HPDE6-E6E7 (cell line): ENCODE results near the gene PTH2.
"Not testable (repeated sequence)": the region's sequence is repeated elsewhere in the genome, so short reads cannot be mapped to it uniquely, and the experiment has no call there.

Experiments used
- DNase-seq: peaks from one replicate; pipeline ENCODE4 v3.0.0; 2011; ENCODE audit warnings: missing footprints; ENCODE audit errors: extremely low spot score

Gene PTH2, protein sequence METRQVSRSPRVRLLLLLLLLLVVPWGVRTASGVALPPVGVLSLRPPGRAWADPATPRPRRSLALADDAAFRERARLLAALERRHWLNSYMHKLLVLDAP

DNA sequence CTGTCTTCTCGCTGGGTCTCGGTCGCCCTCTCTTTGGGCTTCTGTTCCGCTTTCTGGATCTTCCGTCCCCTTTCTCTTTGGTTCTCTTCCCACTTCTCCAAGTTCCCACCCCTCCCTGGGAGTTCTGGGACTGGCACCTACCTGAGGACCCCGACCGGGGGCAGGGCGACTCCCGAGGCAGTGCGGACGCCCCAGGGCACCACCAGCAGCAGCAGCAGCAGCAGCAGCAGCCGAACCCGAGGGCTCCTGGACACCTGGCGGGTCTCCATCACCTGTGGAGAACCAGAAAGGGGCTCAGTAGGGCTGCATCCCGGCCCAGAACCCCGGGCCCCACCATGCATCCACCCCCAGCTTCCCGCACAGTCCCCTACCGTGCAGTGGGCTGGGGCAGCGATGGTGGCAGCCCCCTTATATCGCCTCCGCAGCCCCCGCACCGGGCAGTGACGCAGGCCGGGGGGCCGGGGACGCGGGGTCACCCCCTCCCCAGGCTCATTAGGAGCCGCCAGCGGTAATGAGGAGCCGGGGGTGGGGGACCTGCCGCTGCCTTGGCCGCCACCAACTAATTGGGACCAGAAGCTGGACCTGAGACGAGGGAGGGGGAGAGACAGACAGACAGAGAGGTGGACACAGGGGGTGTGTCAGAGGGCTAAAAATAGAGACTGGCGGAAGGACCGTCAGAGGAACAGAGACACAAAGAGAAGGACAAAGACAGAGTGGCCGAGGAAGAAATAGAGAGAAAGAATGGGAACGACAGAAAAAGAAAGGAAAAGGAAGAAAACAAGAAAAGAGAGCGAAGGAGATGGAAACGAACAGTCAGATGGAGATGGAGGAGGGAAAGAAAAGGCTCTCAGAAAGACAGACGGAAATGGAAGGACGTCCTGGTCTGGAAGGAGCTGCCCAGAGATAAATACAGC, at the start of gene PTH2:
Gene PTH2 (minus strand): TSS at position 371 of the 914 bp plus-strand sequence. CDS start 102 bp downstream, at position 269.
- DNase-seq, result no peak

DNA sequence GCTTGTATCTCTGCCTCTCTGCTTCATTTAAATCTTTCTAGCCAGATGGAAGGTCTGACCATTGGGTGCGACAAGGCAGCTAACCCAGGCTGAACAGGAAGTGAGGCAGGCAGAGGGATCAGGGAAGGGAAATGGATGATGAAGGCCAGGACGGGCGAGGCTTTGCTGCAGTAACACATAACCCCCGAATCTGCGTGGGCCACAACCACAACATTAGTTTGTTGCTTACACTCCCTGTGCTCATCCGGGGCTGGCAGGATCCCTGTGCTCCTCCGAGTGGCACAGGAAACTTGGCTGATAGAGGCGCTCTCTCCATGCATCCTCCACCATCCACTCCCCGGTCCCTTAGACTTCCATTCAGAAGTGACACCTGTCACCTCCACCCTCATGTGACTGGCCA, 49.7 kb upstream of the PTH2 start:
- DNase-seq, result no peak

DNA sequence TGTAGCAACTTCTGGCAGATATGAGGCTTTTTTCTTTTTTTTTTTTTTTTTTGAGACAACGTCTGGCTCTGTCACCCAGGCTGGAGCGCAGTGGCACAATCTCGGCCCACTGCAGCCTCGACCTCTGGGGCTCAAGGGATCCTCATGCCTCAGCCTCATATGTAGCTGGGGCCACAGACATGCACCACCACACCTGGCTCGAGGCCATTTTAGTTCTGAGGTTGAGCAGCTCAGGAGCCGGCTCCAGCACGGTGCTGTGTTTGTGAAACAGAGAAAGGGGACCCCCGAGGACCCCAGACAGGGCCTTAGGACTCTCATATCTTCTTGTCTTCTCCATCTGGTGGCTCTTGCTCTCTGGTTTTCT, 47.4 kb upstream of the PTH2 start:
- DNase-seq, result no peak

- no peak for DNase-seq
Measured at GRCh38 chr19:49469828-49470614, 46.8 kb upstream of the PTH2 start.

DNA sequence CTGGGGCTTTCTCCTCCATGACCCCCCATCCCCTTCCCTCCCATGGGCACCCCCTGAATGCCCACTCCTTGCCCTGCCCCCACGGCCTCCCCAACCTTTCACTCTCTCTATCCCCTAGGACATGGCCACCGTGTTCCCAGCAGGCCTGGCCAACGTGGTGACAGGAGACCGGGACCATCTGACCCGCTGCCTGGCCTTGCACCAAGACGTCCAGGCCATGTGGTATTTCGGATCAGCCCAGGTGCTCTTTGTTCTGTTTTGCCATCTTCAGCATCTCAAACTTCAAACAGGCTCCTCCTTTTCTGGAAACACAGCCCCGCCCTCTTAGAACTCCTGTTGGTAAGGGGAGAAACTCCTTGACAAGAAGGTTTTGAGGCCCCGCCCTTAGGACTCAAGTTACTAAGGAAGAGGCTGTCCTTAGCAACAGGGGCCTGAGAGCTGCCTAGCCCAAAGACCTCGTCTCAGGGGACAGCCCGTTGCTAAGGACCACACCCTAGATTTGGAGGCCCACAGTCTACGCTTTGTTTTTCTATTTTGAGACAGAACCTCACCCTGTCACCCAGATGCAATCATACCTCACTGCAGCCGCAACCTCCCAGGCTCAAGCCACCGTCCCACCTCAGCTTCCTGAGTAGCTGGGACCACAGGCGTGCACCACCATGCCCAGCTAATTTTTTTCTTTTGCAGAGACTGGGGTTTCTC, 45.7 kb upstream of the PTH2 start:
- no peak for DNase-seq

- no peak for DNase-seq
Measured at GRCh38 chr19:49468199-49468598, 45.0 kb upstream of the PTH2 start.

- DNase-seq, result no peak
Measured at GRCh38 chr19:49465371-49465770, 42.1 kb upstream of the PTH2 start.

- DNase-seq, result no peak
Measured at GRCh38 chr19:49463960-49464740, 40.9 kb upstream of the PTH2 start.

- DNase-seq, result no peak
Measured at GRCh38 chr19:49462492-49462891, 39.3 kb upstream of the PTH2 start.

DNA sequence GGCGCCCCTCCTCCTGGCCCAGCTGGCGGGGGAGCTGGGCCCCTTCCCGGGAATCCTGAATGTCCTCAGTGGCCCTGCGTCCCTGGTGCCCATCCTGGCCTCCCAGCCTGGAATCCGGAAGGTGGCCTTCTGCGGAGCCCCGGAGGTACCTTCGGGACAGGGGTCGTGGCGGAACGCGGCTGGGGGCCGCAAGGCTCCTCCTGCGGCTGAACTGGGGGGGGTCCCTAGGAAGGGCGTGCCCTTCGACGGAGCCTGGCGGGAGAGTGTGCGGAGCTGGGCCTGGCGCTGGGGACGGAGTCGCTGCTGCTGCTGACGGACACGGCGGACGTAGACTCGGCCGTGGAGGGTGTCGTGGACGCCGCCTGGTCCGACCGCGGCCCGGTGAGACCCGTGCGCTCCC, 38.4 kb upstream of the PTH2 start:
- no peak for DNase-seq

DNA sequence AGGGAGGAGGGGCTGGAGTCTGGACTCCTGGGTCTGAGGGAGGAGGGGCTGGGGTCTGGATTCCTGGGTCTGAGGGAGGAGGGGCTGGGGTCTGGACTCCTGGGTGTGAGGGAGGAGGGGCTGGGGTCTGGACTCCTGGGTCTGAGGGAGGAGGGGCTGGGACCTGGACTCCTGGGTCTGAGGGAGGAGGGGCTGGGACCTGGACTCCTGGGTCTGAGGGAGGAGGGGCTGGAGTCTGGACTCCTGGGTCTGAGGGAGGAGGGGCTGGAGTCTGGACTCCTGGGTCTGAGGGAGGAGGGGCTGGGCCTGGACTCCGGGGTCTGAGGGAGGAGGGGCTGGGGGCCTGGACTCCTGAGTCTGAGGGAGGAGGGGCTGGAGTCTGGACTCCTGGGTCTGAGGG, 37.9 kb upstream of the PTH2 start:
- DNase-seq, result not testable (repeated sequence)

DNA sequence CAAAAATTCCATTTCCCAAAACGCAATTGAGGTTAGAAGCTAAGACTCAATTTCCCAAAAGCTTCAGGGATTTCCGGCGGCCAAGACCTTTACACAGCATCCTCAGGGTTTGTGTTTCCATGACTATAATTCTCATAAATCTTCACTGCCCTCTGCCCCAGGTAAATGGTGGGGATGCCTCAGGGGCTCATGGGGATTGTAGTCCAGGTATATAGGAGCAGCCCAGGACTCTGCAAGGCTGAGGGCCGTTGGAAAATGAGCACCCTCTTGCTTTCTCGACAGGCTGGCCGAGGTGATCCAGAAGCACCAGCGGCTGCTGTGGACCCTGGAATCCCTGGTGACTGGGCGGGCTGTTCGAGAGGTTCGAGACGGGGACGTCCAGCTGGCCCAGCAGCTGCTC, 36.1 kb upstream of the PTH2 start:
- DNase-seq, result no peak

- no peak for DNase-seq
Measured at GRCh38 chr19:49458567-49458903, 35.3 kb upstream of the PTH2 start.

DNA sequence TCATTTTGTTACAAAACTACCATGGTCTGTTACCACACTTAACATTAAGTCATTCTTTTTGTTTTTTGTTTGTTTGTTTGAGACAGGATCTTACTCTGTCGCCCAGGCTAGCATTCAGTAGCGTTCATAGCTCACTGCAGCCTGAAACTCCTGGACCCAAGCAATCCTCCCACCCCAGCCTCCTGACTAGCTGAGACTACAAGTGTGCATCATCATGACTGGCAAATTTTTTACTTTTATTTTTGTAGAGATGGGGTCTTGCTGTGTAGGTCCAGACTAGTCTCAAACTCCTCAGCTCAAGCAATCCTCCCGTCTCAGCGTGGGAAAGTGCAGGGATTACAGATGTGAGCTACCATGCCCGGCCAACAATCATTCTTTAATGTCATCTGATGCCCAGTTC, 33.1 kb upstream of the PTH2 start:
- no peak for DNase-seq

GRCh38 chr19:49455773-49456172, 32.5 kb upstream of the PTH2 start:
- DNase-seq, result no peak

- DNase-seq, result no peak
Measured at GRCh38 chr19:49453757-49454240, 30.6 kb upstream of the PTH2 start.

- DNase-seq, result peak; percentile 97
Measured at GRCh38 chr19:49453013-49453756, 29.9 kb upstream of the PTH2 start, which contains the start of gene ALDH16A1. Gene ALDH16A1, plus strand, starts transcription at chr19:49453225. Its CDS starts 107 bp downstream, at chr19:49453332.

- peak; percentile 94 for DNase-seq
Measured at GRCh38 chr19:49451430-49452181, 28.4 kb upstream of the PTH2 start, which contains the start of gene PIH1D1. Gene PIH1D1, minus strand, starts transcription at chr19:49451814. Its CDS starts 240 bp downstream, at chr19:49451574.

- no peak for DNase-seq
Measured at GRCh38 chr19:49450405-49450804, 27.2 kb upstream of the PTH2 start.

DNA sequence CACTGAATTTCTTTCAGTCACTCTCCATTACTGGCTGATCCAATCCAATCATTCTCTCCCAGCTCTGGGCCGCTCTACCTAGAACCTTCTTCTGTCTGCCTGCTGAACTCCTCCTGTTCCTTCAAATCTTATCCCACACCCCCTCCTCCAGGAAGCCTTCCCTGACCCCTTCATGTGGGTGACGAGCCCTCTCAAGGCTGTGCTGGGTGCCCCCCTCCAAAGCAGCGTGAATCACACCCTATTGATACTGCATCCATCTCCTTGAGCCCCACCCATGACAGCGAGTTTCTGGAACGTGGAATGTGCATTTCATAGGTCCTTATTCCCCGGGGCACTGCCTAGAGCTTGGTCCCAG, 25.2 kb upstream of the PTH2 start:
- no peak for DNase-seq
